K562 (cell line): ENCODE data around the gene ULBP1.

Source experiments
- CBX5 ChIP-seq: IDR thresholded peaks from 2 replicates; pipeline ENCODE4 v1.6.1; 2014; ENCODE audit warnings: low read depth, borderline replicate concordance
- CBX8 ChIP-seq: fragments of 200-600 bp; sonication (generic); IDR thresholded peaks from 2 replicates; pipeline ENCODE4 v1.6.1; 2012; ENCODE audit warnings: borderline replicate concordance, mixed run types, low read depth, mild to moderate bottlenecking, moderate library complexity, mixed read lengths, low read length, control low read depth, inconsistent platforms; ENCODE audit not compliant: poor library complexity, severe bottlenecking; ENCODE audit errors: extremely low read depth
- GABPA ChIP-seq: fragments of 200-800 bp; sonication (Bioruptor generic); conservative IDR thresholded peaks from 2 replicates; pipeline ENCODE4 v1.6.1; 2016; ENCODE audit warnings: low read depth, missing genetic modification characterization, missing compliant biosample characterization
- MCM5 ChIP-seq: fragments of 450-650 bp; IDR thresholded peaks from 2 replicates; pipeline ENCODE4 v1.6.1; 2016; ENCODE audit warnings: low read depth
- MEF2D ChIP-seq: conservative IDR thresholded peaks from 2 replicates; pipeline ENCODE4 v1.6.1; 2016; ENCODE audit warnings: low read depth, missing genetic modification characterization, missing compliant biosample characterization
- POLR2A ChIP-seq: fragments of 450-650 bp; conservative IDR thresholded peaks from 2 replicates; pipeline ENCODE4 v1.6.1; 2016
- ZBTB8A ChIP-seq: fragments of 450-650 bp; IDR thresholded peaks from 2 replicates; pipeline ENCODE4 v1.6.1; 2018; ENCODE audit warnings: mild to moderate bottlenecking, moderate library complexity; ENCODE audit not compliant: partially characterized antibody
- ZNF274 ChIP-seq: IDR thresholded peaks from 2 replicates; pipeline ENCODE4 v1.6.1; 2011; ENCODE audit warnings: low read depth, mild to moderate bottlenecking, low read length, moderate library complexity, borderline replicate concordance
- TF ChIP-seq, protein P1 (sequence below): sonication (generic); formaldehyde crosslinking; IDR thresholded peaks from 2 replicates; pipeline ENCODE4 v1.8.0; 2022; ENCODE audit warnings: missing genetic modification reagents, mild to moderate bottlenecking, moderate library complexity, borderline replicate concordance
- TF ChIP-seq, protein P2 (sequence below): fragments of 450-650 bp; formaldehyde crosslinking; IDR thresholded peaks from 2 replicates; pipeline ENCODE4 v1.4.0; 2020; ENCODE audit warnings: mild to moderate bottlenecking, moderate library complexity
- TF ChIP-seq, protein P3 (sequence below), 3 experiments: IDR thresholded peaks in 2 of 3; conservative IDR thresholded peaks in 1 of 3; 2 replicates each; pipeline ENCODE4 v1.5.1; 2011 to 2012; ENCODE audit warnings: low read length in 3 of 3, mild to moderate bottlenecking in 3 of 3, control low read depth in 2 of 3, improper control_type of control experiment in 1 of 3, inconsistent platforms in 1 of 3, low read depth in 1 of 3, mixed read lengths in 1 of 3, moderate library complexity in 1 of 3; ENCODE audit not compliant: insufficient read depth in 2 of 3
- TF ChIP-seq, protein P4 (sequence below): fragments of 250-450 bp; sonication (Bioruptor Pico); IDR thresholded peaks from 2 replicates; pipeline ENCODE4 v1.8.0; 2021; ENCODE audit warnings: moderate library complexity, mild to moderate bottlenecking, inconsistent platforms

DNA sequence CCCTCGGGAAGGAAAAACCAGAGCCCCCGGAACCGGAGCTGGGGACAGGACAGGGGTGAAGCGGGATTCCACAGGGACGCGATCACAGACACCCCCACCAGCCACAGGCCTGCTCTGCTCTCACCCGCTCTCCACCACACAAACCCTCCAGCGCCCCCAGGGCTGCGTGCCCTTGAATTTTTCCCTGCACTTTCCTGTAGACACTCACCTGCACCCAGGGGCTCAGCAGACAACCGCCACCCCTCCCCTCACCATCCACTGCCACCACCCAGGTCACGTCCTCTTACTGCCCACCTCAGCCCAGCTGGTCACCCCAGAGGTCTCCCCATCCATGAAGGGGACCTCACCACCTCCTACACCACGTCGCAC, 21.3 kb upstream of the ULBP1 start:
- no peak for TF ChIP-seq GABPA (tag)
- TF ChIP-seq, protein P1, sequence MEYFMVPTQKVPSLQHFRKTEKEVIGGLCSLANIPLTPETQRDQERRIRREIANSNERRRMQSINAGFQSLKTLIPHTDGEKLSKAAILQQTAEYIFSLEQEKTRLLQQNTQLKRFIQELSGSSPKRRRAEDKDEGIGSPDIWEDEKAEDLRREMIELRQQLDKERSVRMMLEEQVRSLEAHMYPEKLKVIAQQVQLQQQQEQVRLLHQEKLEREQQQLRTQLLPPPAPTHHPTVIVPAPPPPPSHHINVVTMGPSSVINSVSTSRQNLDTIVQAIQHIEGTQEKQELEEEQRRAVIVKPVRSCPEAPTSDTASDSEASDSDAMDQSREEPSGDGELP (CRISPR knock-in tag) = no peak
- TF ChIP-seq, protein P2, sequence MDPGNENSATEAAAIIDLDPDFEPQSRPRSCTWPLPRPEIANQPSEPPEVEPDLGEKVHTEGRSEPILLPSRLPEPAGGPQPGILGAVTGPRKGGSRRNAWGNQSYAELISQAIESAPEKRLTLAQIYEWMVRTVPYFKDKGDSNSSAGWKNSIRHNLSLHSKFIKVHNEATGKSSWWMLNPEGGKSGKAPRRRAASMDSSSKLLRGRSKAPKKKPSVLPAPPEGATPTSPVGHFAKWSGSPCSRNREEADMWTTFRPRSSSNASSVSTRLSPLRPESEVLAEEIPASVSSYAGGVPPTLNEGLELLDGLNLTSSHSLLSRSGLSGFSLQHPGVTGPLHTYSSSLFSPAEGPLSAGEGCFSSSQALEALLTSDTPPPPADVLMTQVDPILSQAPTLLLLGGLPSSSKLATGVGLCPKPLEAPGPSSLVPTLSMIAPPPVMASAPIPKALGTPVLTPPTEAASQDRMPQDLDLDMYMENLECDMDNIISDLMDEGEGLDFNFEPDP = no peak
- no peak for TF ChIP-seq POLR2A
- TF ChIP-seq, protein P3, sequence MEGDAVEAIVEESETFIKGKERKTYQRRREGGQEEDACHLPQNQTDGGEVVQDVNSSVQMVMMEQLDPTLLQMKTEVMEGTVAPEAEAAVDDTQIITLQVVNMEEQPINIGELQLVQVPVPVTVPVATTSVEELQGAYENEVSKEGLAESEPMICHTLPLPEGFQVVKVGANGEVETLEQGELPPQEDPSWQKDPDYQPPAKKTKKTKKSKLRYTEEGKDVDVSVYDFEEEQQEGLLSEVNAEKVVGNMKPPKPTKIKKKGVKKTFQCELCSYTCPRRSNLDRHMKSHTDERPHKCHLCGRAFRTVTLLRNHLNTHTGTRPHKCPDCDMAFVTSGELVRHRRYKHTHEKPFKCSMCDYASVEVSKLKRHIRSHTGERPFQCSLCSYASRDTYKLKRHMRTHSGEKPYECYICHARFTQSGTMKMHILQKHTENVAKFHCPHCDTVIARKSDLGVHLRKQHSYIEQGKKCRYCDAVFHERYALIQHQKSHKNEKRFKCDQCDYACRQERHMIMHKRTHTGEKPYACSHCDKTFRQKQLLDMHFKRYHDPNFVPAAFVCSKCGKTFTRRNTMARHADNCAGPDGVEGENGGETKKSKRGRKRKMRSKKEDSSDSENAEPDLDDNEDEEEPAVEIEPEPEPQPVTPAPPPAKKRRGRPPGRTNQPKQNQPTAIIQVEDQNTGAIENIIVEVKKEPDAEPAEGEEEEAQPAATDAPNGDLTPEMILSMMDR (IDR thresholded peaks at IDR 0.05 in 2 of 3, conservative IDR thresholded peaks at IDR 0.05 in 1 of 3; ENCODE audit: insufficient read depth in 2 of 3, low read depth in 1 of 3, low read length in 3 of 3) = no peak
- no peak for TF ChIP-seq ZNF274
- TF ChIP-seq MEF2D = no peak
- TF ChIP-seq CBX8 = no peak
- TF ChIP-seq ZBTB8A = no peak
- TF ChIP-seq, protein P4, sequence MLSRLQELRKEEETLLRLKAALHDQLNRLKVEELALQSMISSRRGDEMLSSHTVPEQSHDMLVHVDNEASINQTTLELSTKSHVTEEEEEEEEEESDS (CRISPR knock-in tag) = no peak
- no peak for TF ChIP-seq CBX5
- no peak for TF ChIP-seq MCM5
